Activated T-cell treated with anti-CD3 and anti-CD28 coated beads, Interleukin-2, amount 50 U/mL, for 72 hours (primary cell): Measurements from ENCODE around the gene ITGA4. TPM values are rescaled to one million over a fixed set of nuclear protein-coding genes. Genes with fewer than 3 reads are reported as not detected.

ENCODE experiments used
- ATAC-seq, 2 donors: fragments of 150-1000 bp; cut with Tn5 transposase; replicated peaks in 1 of 2; 2 replicates each; pipeline ENCODE4 v1.10.0; 2021; ENCODE audit warnings: moderate library complexity in 2 of 2, mild to moderate bottlenecking in 1 of 2
- DNase-seq, 2 donors: peaks; one replicate each; pipeline ENCODE4 v3.0.0; 2021 to 2022; ENCODE audit warnings: mixed read lengths in 1 of 2
- H3K27ac Mint-ChIP-seq: one replicate; pipeline ENCODE4 v1.8.0; 2022; ENCODE audit warnings: mild to moderate bottlenecking, moderate library complexity, mixed read lengths
- H3K27me3 Mint-ChIP-seq: one replicate; pipeline ENCODE4 v1.8.0; 2022; ENCODE audit warnings: low read depth, mixed read lengths
- H3K36me3 Mint-ChIP-seq, 2 donors: one replicate each; pipeline ENCODE4 v1.8.0; 2022; ENCODE audit warnings: mixed read lengths in 2 of 2, mild to moderate bottlenecking in 1 of 2; ENCODE audit not compliant: insufficient read depth in 2 of 2
- H3K4me1 Mint-ChIP-seq: one replicate; pipeline ENCODE4 v1.8.0; 2022; ENCODE audit warnings: low read depth, mixed read lengths
- H3K4me3 Mint-ChIP-seq, 2 donors: one replicate each; pipeline ENCODE4 v1.8.0; 2022; ENCODE audit warnings: mild to moderate bottlenecking in 2 of 2, mixed read lengths in 2 of 2, moderate library complexity in 2 of 2
- H3K9me3 Mint-ChIP-seq, 2 donors: one replicate each; pipeline ENCODE4 v1.8.0; 2022; ENCODE audit warnings: mixed read lengths in 2 of 2
- total RNA-seq, 2 donors: library from RNA; stranded (reverse); gene quantifications; one replicate each; pipeline ENCODE4 v1.2.3, GENCODE V29; 2022

Gene ITGA4
- total RNA-seq, 2 donors from 2014 or later, result 47.3 to 47.5 TPM

DNA sequence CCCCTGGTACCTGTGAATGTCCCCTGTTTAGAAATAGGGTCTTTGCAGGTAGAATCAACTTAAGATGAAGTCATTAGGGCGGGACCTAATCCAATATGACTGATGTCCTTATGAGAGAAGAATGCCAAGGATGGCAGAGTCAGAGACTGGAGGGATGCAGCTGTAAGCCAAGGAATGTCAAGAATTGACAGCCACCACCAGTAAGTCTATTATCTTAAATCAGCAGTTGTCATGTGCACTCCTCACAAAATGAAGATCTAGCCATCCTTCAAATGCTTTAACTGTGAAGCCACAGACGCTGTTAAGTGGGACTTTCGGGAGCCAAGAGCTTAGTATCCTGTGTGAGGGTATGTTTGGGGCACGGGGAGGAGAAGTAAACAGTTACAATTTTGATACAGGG, 83.2 kb downstream of the ITGA4 start:
- no peaks in the 10 kb centered on the region for H3K27me3 Mint-ChIP-seq
- DNase-seq, result no peak
- H3K36me3 Mint-ChIP-seq, result peaks cover 13 to 20% of the 10 kb centered on the region in 2 donors
- no peak for ATAC-seq
- no peak overlapping the region for H3K27ac Mint-ChIP-seq
- H3K4me1 Mint-ChIP-seq, result peaks cover under 1% of the 10 kb centered on the region
- no peaks in the 10 kb centered on the region for H3K9me3 Mint-ChIP-seq
- H3K4me3 Mint-ChIP-seq, result no peak overlapping the region

DNA sequence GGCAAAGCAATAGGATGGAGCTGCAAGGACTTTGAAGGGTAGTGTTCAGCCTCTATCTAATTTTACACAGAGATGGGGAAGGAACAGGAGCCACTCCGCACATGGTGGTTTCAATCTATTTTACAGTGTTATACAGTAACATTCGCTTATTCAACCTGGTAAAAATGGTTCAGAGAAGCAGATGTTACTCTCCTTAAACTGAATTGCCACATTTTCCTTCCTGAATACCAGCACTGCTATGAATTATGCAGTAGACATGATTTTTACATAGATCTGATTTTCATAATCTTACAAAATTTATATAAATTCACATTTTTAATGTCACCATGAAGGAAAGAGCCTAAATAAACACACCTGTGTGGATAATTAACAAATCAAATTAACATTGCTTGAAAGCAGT, 85.0 kb downstream of the ITGA4 start:
- peaks cover 9 to 15% of the 10 kb centered on the region in 2 donors for H3K36me3 Mint-ChIP-seq
- no peak overlapping the region for H3K27ac Mint-ChIP-seq
- H3K4me1 Mint-ChIP-seq, result peaks cover 7% of the 10 kb centered on the region
- H3K9me3 Mint-ChIP-seq, result peaks cover 0 to 3% of the 10 kb centered on the region in 2 donors
- H3K4me3 Mint-ChIP-seq, result no peak overlapping the region
- no peak for DNase-seq
- no peaks in the 10 kb centered on the region for H3K27me3 Mint-ChIP-seq
- ATAC-seq, result no peak

DNA sequence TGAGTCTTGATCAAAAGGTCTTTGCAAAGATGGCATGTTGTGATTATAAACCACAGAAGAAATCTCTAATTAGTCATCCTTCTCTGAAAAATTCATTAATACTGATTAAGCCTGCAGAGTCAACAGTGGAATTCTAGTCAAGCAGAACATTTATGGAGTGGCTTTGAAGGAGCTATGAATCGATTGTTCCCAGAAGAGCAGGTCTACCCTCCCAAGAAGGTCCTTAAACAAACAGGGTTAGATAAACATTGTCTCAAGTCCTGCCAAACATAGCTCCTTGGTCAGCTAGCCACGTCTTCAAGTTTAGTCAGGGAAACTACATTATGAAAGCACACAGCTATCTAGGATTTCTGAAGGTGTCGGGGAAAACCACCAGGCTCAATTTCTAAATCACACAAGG, 88.9 kb downstream of the ITGA4 start:
- Mint-ChIP-seq H3K4me3 (no peak overlapping the region), H3K27me3 (no peaks in the 10 kb centered on the region), H3K27ac (no peak overlapping the region), H3K36me3 (peaks cover 0 to 2% of the 10 kb centered on the region in 2 donors), H3K9me3 (peaks cover 0 to 3% of the 10 kb centered on the region in 2 donors), H3K4me1 (peaks cover 7% of the 10 kb centered on the region)
- no peak for ATAC-seq
- no peak for DNase-seq

DNA sequence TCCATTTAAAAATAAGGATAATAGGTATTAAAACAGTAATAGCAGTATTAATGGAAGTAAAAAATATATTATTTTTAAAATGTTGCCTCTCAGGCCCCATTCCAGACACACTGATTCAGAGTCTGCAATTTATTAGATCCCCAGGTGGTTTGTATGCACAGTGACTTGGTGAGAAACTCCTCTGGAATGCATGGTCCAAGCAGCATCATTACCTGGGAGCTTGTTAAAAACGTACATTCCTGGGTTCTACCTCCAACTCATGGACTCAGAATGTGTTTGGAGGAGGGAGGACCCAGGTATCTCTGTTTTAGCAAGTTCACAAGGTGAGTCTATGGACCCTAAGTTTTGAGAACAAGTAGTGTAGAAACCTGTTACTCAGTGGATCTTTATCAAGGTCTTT, 95.6 kb downstream of the ITGA4 start:
- Mint-ChIP-seq H3K9me3 (peaks cover 0 to 2% of the 10 kb centered on the region in 2 donors), H3K27me3 (no peaks in the 10 kb centered on the region), H3K27ac (no peak overlapping the region), H3K4me3 (no peak overlapping the region), H3K4me1 (no peaks in the 10 kb centered on the region), H3K36me3 (peaks cover 0 to 3% of the 10 kb centered on the region in 2 donors)
- ATAC-seq (no peak), DNase-seq (no peak)

DNA sequence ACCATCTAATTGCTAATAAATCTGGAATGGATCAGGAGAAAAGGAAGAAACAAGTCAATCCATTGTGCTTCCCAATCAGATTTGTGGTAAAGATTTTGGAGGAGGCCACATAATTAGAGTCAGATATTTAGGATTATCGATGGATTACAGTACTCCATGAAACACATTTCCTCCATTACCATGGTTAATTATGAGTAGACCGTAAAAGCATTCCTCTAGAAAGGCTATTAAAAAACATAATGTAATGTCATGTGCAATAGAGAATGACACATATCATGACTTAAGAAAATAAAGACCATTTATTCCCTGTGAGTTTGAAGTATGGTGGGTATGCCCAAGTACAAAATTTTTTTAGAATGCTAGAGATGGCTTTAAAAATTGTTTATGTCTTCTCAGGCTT, 96.1 kb downstream of the ITGA4 start:
- Mint-ChIP-seq H3K36me3 (peaks cover 0 to 3% of the 10 kb centered on the region in 2 donors), H3K9me3 (peaks cover 0 to 2% of the 10 kb centered on the region in 2 donors), H3K4me1 (no peaks in the 10 kb centered on the region), H3K27ac (no peak overlapping the region), H3K27me3 (no peaks in the 10 kb centered on the region), H3K4me3 (no peak overlapping the region)
- ATAC-seq, result no peak
- DNase-seq, result no peak

DNA sequence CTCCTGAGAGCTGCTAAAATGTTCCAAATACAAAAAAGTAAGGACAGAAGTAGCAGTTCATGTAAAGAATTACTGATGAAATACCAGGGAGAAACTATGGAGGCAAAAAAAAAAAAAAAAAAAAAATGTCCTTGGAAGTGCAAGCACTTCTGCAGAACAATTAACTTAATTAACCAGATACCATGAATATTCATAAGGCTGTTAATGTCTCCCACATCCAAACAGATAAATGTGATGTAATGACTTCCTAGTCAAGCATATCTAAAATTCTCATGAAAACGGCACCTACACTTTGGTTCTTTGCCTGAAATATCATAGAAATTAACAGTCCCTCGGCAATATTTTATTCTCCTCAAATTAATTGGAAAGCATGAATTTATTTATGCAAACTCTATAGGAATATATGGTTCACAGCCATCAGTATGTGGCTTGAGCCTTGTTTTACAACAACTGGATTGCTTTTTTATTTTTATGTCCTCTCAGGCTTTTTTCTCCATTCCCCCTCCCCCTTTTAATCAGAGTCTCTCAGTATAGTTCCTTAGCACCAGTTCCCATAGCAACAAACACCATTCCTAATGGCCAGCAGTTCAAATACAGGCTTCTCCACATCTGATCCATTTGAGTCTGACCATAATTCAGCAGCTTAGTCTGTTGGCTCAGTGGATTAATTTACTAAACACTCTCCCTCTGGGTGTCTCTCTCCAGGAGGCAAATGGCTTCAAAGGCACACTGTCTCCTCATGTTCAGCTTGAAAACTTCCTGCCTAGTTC, 97.1 kb downstream of the ITGA4 start:
- DNase-seq, result no peak
- H3K27me3 Mint-ChIP-seq, result no peaks in the 10 kb centered on the region
- ATAC-seq, result no peak
- H3K9me3 Mint-ChIP-seq, result peaks cover 0 to 2% of the 10 kb centered on the region in 2 donors
- no peaks in the 10 kb centered on the region for H3K4me1 Mint-ChIP-seq
- H3K27ac Mint-ChIP-seq, result no peak overlapping the region
- H3K4me3 Mint-ChIP-seq, result no peak overlapping the region
- H3K36me3 Mint-ChIP-seq, result peaks cover 0 to 3% of the 10 kb centered on the region in 2 donors

DNA sequence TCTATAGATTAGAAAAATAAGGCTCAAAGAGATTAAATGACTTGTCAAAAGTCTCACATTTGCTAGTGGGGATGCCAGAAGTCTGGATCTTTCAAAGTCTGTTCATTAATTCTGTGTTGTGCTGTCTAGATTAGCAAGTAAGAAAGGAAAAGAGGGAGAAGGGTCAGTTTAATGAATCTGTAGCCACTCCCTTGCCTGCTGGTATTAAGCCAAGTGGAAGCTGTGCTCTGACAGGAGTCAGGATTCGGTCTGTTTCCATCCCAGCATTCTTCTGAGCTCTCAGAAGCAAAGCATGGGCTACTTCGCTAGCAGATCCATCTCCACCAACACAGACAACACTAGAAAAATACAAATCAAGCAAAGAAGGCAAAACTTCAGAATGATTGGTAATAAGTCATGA, 101.2 kb downstream of the ITGA4 start:
- Mint-ChIP-seq H3K9me3 (peaks cover 0 to 2% of the 10 kb centered on the region in 2 donors), H3K4me3 (no peak overlapping the region), H3K27ac (no peak overlapping the region), H3K36me3 (peaks cover 0 to 3% of the 10 kb centered on the region in 2 donors), H3K4me1 (no peaks in the 10 kb centered on the region), H3K27me3 (no peaks in the 10 kb centered on the region)
- no peak for DNase-seq
- ATAC-seq, result no peak

DNA sequence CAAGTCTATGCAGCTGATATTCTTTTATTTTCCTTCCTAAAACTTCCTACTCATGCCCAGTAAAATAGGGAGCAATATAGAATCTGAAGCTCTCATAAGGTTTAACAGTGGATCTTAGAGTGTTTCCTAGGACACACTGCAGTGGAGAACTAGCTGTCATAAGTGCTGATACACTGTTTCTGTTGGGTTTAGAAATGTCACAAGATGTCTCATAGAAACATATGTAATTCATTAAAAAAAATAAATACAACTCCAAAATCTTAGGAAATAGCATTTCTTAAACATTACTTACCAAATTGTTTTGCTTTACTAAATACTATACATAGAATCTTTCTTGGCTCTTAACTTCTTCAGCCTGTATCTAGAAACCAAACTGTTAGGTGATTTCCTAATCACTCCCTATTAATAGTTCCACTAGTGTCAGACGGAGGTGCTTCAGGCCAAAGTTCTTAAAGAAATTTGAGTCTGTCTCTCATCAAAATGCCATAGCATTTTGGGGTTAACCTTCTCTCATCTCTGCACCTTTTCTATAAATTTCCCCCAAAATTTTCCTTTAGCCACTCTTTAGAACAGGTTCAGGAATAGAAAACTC, 106.0 kb downstream of the ITGA4 start:
- no peaks in the 10 kb centered on the region for H3K9me3 Mint-ChIP-seq
- ATAC-seq, result no peak

DNA sequence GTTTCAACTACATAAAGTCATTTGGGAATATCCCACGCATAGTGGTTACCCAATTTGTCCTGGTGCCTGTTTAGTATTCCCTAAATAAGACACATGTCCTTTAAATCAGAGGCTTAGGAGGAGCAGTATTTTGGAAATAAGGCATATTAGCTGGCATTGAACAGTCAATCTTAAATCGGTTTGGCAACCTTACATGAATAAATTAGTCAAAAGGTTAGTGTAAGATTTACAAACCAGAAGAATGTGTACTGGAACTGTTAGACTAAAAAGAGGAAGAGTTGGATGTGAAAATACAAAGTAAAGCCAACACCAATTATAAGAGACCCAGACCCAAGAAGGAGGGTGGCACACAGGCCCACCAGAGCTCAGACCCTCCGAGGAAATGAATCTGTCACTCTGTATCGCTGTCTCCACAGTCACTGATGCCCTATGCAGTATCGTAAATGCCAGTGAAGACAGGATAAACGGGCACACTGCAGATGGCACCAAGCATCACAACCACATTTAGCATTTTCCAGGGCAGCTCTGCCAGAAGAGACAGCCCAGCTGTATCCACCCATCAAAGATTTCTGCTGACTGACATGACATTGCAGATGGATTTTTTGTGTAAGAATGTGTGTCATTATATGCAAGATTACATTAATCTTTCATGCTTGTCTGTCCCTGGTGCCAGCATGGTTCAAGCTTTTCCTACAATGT, 109.3 kb downstream of the ITGA4 start:
- DNase-seq, result no peak
- H3K9me3 Mint-ChIP-seq, result no peaks in the 10 kb centered on the region
- H3K27me3 Mint-ChIP-seq, result peaks cover 6% of the 10 kb centered on the region
- H3K4me1 Mint-ChIP-seq, result peaks cover 4% of the 10 kb centered on the region
- no peak overlapping the region for H3K4me3 Mint-ChIP-seq
- H3K27ac Mint-ChIP-seq, result no peak overlapping the region
- no peak for ATAC-seq
- H3K36me3 Mint-ChIP-seq, result no peaks in the 10 kb centered on the region

More for the DNA sequence above, 106.0 kb downstream of the ITGA4 start:
- H3K27ac Mint-ChIP-seq, result no peak overlapping the region
- H3K27me3 Mint-ChIP-seq, result peaks cover 6% of the 10 kb centered on the region
- no peaks in the 10 kb centered on the region for H3K36me3 Mint-ChIP-seq
- H3K4me1 Mint-ChIP-seq, result peaks cover 4% of the 10 kb centered on the region
- no peak for DNase-seq
- H3K4me3 Mint-ChIP-seq, result no peak overlapping the region

DNA sequence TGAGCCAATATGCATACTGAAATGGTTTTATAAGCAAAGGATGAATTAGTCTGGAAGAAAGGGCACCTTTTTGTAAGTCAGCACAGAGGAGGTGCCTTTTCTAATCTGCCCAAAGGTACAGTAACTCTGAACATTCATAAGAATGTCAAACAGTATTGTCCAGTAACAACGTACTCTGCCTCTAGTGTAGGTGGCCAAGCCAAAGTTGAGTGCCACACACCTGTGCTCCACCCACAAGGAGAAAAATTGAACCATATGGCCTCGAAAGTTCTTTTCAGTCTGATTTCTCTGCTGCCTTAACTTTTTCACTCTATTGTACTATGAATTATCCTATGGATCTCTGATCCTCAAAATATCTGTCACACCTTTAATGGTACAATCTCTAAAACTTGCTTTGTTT, 112.9 kb downstream of the ITGA4 start:
- ATAC-seq, result no peak
- H3K9me3 Mint-ChIP-seq, result no peaks in the 10 kb centered on the region
- H3K27ac Mint-ChIP-seq, result no peak overlapping the region
- peaks cover 3% of the 10 kb centered on the region for H3K4me1 Mint-ChIP-seq
- H3K36me3 Mint-ChIP-seq, result no peaks in the 10 kb centered on the region
- peaks cover 9% of the 10 kb centered on the region for H3K27me3 Mint-ChIP-seq
- DNase-seq, result no peak
- no peak overlapping the region for H3K4me3 Mint-ChIP-seq

DNA sequence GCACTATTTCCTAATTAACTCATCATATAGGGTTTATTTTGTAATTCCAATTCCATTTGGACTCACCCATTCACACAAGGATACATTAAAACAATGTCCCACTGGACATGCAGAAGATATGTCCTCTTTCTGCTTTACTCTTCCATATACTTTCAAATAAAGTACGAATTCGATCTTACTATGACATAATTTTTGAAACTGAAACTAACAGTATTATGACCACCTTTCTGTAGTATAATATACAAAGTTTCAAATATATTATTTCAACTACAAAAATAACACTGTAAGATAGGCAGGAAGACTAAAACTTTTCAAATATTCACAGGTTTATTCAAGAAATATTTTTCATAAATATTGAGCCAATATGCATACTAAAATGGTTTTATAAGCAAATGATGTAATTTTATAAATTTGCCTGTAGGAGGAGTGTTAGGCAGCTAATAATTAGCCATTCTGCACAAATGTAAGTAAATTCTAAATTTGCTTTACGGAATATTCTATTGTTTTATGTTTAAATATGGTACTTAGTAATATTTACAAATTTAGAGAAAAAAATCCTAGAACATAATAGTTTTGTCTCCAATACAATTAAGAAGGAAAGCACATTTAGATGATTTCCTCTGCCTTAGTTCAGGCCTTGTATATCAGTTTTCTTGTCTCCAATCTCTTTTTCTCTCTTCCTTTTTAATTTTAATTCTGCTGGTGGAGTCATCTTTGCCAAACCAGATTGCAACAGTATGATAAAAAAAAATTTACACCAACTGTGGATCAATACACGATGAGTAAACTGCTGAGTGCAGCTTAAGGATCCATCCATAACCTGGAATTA, 113.9 kb downstream of the ITGA4 start:
- DNase-seq, result no peak
- Mint-ChIP-seq H3K4me1 (no peaks in the 10 kb centered on the region), H3K4me3 (peak overlapping the region in 1 of 2 donors; percentile 38), H3K27ac (no peak overlapping the region), H3K36me3 (no peaks in the 10 kb centered on the region), H3K9me3 (no peaks in the 10 kb centered on the region), H3K27me3 (peaks cover 6% of the 10 kb centered on the region)
- no peak for ATAC-seq

DNA sequence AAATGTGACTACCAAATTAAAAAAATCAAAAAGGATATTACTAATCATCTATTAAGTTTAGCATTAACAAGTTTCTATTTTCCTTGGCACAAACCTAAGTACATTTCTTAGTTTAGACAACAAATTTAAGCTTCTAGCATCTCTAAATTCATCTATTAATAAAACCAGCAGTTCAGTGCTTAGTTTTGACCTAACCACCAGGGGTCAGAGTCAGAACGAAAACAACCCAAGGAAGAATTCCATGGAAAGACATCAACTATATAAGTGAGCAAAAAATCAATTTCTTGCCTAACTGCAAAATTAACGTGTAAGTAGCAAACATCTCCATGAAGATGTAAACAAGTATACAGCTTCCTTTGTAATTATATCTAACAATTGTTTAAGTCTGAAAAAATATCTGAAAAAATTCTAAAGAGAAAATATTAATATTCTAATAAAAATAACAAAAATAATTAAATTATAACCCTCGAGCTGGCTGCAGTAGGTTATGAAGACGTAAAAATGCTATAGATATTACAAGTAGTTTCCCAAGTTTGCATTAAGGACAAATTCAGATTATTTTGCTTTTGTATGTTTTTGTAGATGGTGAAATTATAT, 116.1 kb downstream of the ITGA4 start:
- Mint-ChIP-seq H3K36me3 (no peaks in the 10 kb centered on the region), H3K4me1 (no peaks in the 10 kb centered on the region), H3K9me3 (no peaks in the 10 kb centered on the region), H3K27me3 (peaks cover 6% of the 10 kb centered on the region), H3K4me3 (no peak overlapping the region), H3K27ac (no peak overlapping the region)
- DNase-seq (no peak), ATAC-seq (no peak)
